GM21381 (cell line): ENCODE results near the gene IDNK.

Experiments
- ATAC-seq: cut with Tn5 transposase; IDR thresholded peaks from one replicate; pipeline ENCODE4 v1.9.1; 2021; ENCODE audit warnings: mild to moderate bottlenecking, moderate library complexity; ENCODE audit not compliant: unreplicated experiment

Gene IDNK

DNA sequence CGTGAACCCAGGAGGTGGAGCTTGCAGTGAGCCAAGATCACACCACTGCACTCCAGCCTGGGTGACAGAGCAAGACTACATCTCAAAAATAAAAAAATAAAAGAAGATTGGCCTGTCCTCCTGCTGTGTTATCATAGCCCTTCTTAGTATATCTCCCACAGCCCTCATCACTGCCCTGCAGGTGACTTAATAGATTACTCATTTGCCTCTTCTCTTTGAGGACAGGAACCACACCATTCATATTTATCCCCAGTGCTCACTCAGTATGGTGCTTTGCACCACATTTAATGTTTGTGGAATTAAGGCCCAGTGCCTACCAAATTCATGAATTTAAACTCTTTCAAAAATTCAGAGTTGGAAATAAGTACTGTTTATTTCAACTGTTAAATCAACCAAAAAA lies 10.3 kb downstream of the IDNK start:
- peak; percentile 46 for ATAC-seq

DNA sequence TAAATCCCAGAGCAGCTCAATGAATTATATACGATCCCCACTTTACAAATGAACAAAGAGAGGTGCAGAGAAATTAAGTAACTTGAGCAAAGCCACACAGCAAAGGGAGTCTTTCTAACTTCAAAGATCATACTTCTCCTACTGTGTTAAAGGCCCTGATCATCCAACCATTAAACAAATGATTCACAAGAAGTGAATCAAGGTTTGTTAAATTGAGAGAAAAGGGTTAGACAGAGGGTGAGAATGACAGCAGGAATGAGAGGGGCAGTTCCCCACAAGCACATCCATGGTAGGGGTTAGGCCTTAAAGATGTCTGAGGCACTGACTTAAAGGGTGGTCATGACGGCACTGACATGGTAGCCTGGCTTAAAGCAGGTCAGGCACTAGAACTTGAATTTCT lies 10.7 kb downstream of the IDNK start:
- ATAC-seq: no peak

DNA sequence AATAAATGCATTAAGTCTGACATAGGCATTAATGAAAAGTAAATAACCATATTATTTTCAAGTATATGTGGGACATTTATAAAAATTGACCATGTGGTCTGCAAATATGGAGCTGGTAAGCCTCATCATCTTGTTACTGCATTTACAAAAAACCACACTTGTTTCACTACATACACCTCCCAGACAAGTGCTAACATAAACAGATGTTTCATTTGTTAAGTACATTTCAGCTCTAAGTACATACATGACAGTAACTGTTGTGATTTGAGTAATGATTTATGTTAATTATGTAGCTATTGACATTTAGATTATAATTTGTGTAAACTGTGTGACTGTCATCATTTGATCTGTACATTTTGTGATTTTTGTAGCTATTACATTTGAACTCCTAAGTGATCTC lies 13.9 kb downstream of the IDNK start:
- no peak for ATAC-seq

DNA sequence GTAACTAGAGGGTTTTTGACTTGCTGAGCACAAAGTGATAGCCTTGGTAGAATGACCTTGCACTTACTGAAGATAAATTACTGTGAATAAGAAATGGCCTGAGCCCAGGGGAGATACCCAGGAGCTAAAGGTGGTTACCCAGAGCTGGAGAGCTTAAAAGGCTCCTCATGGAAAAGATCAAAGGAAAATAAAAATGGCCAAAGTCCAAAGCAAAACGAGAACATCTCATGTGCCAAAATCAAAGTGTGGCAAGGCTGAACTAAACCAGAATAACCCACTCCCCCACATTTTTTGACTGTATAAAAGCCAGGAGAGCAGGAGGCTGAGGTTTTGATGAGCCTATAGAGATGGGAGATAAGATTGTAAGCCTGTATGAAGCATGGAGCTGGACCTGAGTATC lies 14.4 kb downstream of the IDNK start:
- no peak for ATAC-seq

DNA sequence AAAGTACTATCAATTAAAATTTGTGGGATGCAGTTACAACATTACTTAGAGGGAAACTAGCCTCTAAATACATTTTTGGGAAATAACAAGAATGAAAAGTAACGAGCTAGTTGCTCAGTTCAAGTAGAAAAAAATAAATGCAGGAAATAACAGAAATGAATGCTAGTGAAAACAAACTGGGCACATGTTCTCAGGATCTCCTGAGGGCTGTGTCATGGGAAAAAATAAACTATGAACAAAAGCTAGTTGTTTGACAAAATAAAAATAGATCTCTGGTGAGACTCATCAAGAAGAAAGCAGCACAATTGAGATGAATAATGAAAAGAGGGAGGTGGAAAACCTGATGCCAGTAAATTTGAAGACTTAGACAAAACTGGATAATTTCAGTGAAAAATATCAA lies 16.3 kb downstream of the IDNK start:
- ATAC-seq: no peak

DNA sequence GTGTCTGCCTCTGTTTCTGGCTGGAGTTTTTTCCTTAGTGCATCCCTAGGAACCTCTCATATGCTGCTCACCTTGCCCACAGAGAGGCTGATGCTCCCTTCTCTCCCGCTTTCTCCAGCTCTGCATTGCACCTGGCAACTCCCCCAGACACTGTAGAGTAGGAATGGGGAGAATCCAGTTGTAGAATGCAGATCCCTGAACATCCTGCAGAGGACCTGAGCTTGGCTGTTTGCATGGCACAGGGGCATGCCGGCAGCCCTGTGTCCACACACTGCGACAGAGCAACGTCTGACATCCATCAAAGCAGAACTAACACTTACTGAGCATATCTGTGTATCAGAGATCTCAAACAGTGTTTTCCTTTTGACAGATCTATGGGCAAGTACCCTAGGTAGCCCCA lies 19.9 kb downstream of the IDNK start:
- no peak for ATAC-seq

DNA sequence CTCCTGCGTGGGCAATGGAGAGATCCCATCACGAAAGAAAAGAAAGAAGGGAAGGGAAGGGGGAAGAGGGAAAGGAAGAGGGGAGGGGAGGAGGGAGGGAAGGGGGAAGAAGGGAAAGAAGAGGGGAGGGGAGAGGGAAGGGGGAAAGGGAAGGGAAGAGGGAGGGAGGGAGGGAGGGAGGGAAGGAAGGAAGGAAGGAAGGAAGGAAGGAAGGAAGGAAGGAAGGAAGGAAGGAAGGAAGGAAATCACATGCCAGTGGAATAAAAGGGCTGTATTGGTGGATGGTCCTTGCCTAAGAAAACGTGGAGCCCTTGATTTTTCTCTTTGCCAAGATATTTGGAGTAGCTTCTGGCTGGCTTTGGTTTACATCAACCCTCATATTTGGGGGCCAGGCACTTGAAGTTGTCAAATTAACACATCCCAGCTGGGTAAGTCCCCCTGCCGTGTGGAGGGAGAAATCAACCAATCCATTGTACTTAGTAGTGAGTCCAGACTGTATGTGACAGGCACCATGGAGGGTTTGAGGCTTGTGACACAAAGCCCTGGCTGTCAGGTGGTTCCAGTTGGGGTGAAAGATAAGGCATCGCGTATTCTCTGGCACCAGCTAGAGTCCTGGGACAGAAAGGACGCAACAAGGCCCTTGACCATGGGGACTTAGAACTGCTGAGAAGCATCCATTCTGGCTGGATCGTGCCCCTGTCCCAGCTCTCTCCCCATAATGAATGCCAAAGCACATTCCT lies 23.7 kb downstream of the IDNK start:
- no peak for ATAC-seq

DNA sequence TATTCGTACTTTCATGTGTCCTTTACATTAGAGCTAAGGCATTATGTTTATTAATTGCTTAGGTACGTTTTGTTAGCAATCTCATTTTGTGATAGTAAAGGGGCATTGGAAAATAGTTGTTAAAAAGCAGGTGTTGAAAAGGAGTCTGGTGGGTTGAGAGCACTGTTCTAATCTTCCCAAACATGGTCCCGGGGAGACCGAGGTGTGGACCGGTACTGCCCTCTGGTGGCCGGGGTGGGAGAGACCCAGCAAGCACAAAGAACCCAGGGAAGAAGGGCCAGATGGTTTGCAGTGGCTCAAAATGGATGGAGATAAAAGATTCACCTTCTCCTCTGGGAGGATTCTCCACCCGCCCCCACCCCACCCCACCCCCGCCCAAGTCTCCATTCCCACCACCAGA lies 26.1 kb downstream of the IDNK start:
- no peak for ATAC-seq

DNA sequence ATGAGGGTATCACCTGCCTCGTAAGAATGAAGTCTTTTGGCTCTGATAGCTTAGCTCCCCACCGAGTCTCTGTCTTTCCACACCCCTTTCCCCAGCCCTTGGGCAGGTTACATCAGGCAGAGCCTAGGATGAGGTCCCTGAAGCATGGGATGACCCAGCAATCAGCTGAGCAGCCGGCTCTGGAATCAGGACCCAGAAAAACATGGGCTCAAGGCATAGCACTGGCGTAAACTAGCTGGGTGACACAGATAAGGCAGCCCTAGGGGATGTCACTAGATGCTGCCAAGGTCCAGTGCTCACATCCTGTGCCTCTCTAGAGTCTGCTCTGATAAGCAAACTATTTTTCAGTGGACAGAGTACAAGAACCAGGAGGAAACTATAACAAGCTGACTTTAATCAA lies 26.6 kb downstream of the IDNK start:
- no peak for ATAC-seq

DNA sequence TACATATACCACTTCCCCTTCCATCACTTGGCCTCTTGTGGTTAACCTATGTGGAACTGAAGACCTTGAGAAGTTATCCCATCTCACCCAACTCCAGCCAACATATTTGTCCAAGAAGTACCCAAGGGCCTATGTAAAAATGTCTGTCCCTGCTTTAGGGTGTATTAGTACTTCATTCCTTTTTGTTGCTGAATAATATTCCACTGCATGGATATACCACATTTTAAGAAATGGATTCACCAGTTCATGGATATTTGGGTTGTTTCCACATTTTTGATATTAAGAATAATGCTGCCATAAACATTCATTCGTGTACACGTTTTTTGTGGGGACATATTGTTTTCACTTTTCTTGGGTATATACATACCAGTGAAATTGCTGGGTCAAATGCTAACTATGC lies 28.6 kb downstream of the IDNK start:
- ATAC-seq: no peak

DNA sequence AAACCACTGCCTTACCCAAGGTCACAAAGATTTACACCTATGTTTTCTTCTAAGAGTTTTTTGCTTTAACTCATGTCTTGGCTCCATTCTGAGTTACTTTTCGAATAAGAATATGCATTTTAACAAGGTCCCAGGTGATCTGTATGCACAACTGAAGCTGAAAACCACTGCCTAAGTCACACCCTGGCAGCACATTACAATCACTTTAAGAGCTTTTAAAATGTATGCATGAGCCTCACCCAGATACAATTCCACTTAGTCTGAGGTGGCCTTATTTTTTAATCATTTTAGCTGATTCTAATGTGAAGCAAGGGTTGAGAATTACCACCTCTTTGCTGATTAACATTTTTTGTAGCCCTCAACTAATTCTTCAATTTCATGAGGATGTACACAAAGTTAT lies 29.5 kb downstream of the IDNK start:
- ATAC-seq: no peak

DNA sequence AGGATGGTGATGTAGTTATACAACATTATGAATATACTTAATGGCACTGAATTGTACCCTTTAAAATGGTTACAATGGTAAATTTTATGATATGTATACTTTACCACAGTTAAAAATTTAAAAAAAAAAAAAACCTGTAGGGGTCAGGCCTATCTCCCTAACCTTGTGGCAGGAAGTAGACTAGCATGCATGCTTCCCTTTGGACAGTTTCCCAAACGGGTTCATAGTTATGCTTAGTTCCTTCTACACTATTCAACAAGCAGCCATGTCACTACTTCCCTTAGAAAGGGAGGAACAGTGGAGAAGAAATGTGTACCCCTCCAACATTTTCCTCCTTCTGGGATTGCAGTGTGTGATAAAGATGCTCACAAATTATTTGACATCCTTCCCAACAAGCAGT lies 32.5 kb downstream of the IDNK start:
- no peak for ATAC-seq

DNA sequence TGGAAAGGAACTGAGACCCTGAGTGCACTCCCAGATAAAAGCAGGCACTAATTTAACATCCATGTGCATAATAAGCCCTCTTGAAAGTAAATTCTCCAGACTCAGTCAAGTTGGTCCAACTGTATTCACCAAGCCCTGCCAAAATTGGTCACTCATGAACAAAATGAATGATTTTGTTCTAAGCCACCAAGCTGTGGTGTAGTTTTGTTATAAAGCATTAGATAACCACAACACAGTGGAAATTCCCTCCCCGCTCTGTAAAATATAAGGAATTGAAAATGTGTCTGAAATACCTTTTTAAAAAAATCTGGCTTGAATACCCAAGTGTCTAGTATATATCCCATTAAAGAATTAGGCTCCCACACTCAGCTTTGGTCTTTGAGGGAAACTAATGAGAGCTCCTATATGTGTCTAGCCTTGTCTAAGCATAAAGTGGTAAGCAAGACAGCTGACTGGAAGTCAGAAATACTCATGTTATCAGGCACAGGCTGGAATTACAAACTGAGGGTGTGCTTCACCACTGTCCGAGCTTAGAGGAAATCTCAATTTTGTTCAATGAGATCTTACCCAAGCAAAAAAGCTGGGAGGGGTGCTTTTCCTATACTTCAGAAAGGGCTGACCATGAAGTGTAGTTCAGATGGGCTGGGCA lies 33.2 kb downstream of the IDNK start:
- peak; percentile 47 for ATAC-seq

DNA sequence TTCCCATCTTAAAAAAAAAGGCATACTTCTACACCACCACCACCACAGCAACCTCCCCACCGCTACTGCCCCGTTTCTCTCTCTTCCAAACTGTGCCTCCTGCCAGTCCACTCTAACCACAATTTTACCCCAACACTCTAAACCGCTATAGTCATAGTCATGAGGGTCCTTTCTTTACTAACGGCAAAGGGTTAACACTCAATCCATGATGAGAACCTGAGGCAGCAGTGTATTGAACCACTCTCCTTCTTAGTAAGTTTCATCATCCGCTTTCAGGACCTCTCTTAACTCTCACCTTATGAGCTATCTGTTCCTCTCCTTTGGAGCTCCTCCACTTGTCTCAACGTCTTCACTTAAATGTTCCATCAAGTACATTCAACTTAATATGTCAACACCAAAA lies 34.0 kb downstream of the IDNK start:
- ATAC-seq: peak; percentile 49

DNA sequence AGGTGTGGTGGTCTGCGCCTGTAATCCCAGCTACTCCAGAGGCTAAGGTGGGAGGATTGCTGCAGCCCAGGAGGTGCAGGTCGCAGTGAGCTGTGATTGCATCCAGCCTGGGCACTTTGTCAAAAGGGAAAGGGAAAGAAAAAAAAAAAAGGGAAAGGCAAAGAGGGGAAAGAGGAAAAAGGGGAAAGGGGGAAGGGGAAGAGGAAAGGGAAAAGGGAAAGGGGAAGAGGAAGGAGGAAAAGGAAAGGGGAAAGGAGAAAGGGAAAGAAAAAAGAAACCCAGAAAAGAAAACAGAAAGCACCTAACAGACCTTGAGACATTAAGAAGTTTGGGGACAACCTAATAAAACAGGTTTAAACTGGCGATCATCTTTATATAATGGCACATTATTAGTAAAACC lies 40.0 kb downstream of the IDNK start:
- no peak for ATAC-seq

DNA sequence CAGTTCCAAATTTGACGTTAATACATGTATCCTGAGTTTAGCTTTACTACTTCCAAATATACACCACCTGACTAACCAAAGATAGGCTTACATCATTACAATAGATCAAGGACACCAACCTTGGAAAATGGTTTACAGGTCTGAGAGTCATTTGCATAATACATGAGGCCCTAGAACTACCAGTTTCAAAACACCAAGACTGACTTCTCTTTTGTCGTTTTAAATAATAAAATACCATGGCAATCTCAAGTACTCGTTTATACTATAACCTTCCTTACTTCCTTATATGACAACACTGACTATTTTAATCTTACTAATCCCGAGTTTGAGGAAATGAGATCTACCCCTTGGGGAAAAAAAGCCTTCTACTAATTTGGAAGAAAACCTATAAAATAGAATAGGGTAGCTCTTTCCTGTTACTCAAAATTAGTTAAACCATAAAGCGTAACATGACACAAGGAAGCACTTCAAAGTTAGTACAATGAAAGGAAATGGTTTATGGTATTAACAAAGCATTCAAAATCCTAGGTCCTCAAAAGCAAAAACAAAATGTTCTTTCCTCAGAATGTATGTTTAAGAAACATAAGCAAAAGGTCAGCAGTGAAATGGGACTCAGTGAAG lies 42.7 kb downstream of the IDNK start:
- peak; percentile 97 for ATAC-seq

DNA sequence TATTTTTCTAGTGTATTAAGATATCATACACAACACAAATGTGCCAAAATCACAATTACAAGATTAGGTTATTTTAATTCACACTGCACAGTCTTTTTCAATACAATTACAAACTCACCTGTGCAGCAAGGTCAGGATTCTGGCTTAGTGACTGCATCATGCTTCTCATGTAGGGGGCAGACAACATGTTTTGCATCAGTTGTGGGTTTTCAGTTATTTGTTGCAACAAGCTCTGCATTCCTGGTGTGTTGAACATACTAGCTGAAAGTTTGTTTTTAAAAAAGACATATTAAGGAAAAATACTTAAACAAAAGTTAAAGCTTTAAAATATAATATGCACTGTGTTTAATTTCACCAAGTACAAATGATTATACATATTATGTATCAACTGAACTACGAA lies 46.1 kb downstream of the IDNK start:
- no peak for ATAC-seq

DNA sequence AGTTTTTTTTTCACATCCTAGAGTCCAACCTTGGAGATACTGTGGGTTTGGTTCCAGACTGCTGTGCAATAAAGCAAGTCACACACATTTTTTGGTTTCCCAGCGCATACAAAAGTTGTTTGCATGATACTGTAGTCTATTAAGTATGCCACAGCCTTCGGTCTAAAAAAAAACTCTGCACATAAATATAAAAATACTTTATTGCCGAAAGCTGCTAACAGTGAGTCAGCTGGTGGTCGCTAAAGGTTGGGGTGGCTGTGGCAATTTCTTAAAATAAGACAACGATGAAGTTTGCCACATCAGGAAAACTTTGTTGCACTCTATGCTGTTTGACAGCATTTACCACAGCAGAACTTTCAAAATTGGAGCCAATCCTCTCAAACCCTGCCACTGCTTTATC lies 47.4 kb downstream of the IDNK start:
- no peak for ATAC-seq

DNA sequence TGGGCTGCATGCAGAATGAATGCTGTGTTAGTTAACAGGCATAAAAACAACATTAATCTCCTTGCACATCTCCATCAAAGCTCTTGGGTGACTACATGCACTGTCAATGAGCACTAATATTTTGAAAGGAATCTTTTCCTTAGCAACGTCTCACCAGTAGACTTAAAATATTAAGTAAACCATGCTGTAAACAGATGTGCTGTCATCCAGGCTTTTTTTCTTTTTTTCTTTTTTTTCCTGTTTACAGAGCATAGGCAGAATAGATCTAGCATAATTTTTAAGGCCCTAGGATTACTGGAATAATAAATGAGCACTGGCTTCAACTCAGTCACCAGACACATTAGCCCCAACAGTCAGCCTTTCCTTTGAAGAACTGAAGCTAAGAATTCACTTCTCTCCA lies 48.5 kb downstream of the IDNK start:
- ATAC-seq: no peak

DNA sequence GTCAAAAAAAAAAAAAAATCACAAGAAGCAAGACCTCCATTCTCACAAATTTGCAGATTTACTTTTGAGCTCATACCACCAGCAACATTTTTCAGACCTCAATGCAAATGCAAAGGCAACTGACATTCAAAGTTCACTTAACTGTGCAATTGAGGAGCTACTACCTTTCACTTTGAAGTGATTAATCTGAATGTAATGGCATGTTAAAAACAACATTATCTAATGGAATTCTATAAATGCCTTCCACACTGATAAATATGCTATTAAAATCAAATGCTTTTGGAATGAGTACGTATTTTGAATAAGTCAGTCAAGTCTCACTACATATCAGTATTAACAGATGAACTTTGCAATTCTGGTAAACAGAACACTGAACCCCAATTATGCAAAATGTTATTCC lies 52.5 kb downstream of the IDNK start:
- no peak for ATAC-seq

DNA sequence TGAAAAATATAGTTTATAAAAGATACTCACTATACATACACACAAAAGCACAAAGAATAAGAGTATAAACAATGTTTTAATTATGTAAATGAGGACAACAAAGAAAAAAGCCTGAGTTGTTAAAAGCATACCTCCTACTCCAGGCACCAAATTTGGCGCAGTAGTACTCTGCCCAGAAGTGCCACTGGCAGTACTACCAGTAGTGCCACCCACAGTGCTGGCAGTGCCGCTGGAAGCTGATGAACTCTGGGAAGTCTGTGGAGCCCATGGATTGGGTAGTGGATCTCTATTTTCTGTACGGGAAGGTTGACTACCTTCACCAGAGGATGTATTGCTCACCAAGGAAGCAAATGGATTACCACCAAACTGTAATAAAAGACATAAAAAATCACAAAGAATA lies 54.7 kb downstream of the IDNK start:
- ATAC-seq: no peak

DNA sequence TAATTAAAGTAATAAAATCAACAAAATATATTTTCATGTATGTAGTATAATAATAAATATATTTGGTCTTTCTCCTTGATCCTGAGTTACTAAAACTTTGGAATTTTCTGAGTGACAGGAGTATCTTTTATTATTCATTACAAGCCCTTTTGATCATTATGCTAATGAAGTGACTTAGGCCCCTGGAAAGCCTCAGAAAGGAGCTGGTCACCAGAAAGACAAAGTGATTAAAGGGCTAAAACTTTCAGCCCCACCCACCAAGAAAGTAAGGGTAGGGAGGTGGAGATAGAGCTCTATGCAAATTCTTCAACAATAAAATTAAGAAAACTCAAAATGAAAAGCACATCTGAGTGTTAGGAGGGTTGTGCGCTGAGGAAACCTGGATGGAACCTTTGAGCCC lies 57.3 kb downstream of the IDNK start:
- no peak for ATAC-seq

DNA sequence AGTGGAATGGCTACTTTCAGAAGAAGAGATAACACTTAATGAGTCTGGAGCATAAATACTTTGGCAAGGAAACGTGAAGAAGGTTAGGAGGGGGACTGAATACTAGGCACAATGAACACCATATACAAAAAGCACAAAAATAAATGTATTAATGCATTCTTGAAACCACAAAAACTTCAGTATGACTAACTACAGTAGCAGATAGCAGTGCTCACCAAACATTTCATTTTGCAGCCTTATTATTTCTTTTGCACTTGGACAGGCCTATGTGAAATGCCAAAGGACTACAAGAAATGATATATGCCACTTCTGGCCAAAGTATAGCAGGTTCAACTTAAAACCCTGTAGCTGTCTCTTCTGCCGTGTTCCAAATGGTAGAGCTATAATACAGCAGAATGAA lies 58.5 kb downstream of the IDNK start:
- no peak for ATAC-seq
